ENCODE measurements around the gene TMEM54.

- no peak for TF ChIP-seq CTCF (IDR thresholded peaks at IDR 0.05)
- no peak for TF ChIP-seq POLR2A (IDR thresholded peaks at IDR 0.05)
Observed at GRCh38 chr1:32928285-32928684, 27.1 kb upstream of the TMEM54 start.
